H54 (cell line): Measurements from ENCODE around the gene CTDNEP1.
A peak's percentile ranks its signal among the peaks of the same experiment; 100 is the strongest.

Experiments
- DNase-seq: peaks from one replicate; pipeline ENCODE4 v3.0.0; 2011; ENCODE audit warnings: low spot score, mixed read lengths; ENCODE audit not compliant: insufficient read length
- FAIRE-seq: peaks from 3 replicates; lab custom pipeline; 2011; peaks lifted over from hg19 to GRCh38; lab: Jason Lieb, UNC
- POLR2A ChIP-seq: IDR thresholded peaks from 2 replicates; pipeline ENCODE4 v1.6.1; 2011; ENCODE audit warnings: low read depth, mild to moderate bottlenecking, low read length

The CTDNEP1 gene

DNA sequence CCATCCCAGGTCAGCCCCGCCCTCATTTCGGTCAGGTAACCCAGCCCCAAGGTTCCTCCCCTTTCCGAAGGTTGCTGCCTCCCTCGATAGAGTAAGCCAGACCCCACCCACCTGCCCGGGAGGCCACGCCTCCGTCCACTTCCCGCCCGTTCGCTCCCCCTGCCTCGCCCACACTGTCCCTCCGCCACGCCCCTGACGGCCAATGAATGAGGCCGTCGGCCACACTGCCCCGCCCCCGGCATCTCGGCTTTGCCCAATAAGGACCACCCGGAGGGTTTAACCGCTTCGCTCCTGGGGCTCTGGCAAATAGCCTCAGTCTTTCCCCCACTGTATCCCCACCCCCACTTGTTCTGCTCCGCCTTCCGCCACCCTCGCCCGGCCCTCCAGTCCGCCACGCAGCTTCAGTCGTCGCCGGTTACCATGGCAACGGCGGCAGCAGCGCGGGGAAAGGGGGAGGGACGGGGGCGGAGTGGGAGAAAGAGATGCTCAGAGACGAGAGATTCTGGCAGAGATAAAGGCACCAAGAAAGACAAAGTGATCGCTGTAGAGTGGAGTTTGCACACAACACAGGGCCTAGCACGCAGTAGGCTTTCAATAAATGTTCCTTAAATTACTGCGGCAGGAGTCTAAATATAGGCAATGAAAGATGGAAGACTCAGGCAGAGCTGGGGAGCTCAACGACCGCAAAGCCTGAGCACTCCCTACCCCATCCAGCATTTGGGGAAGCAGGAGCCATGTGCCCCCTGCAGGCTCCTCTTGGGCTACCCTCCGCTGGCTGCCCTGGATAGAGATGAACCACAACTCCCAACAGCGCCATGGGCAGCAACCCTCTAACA is 37.0 kb downstream of the CTDNEP1 start:
- DNase-seq: peak; percentile 97
- peak; percentile 78 for FAIRE-seq
- no peak for TF ChIP-seq POLR2A

DNA sequence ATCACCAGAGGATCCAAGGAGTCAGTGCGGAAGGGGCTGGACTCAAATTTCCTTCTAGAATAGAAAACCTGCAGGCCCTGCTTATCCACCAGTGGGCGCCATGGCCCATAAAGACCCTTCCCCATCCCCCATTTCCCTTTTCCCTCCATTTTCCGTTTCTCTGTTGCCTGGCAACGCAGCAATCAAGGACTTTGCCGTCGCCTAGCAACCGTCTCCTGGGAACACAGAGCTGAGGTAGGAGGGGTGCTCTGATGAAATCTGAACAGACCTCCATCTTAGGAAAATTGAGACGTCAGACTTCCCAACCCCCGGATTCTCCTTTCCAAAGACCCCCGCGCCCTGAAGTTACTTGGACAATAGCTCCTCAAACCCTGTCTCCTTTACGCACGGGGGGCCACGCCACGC is 37.6 kb downstream of the CTDNEP1 start:
- FAIRE-seq (no peak), DNase-seq (no peak)
- no peak for TF ChIP-seq POLR2A

DNA sequence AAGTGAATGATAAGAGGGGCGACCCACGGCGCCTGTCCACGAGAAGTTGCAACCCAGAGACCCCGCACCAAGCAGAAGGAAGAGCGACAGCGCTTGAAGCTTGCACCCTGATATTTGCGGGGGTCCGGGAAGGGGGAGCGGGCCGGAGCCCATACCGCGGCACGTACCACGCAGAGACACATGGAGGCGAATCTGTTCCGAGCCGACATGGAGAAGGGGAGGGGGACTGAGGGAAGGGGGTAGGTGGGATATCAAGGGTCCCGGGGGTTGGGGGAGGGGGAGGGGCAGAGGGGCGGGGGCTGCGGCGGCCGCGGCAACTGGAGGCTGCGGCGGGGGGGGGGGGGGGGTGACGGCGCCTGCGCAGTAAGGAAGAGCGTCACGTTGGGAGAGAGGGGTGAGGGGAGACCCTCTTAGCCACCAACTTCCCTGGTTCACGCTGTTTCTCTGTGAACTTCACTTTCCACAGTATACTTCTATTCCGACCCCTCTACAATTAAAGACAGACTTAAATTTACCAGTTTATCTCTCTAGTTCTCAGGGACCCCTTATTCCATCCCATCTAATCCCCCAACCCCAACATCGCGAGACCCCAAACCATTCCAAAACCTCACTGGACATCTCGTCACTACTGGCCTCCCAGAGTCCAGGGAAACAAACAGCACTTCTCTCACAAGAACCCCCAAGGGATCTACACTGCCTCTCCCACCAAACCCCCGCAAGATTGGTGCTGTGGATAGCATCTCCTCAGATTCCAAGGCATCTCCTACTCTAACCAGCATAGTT is 39.9 kb downstream of the CTDNEP1 start:
- DNase-seq (no peak), FAIRE-seq (no peak)
- TF ChIP-seq POLR2A: no peak

GRCh38 chr17:7208754-7209460 is 42.6 kb downstream of the CTDNEP1 start:
- FAIRE-seq (no peak), DNase-seq (no peak)
- TF ChIP-seq POLR2A: no peak

- no peak for TF ChIP-seq POLR2A
- FAIRE-seq (no peak), DNase-seq (no peak)
Observed at GRCh38 chr17:7208027-7208571, 43.4 kb downstream of the CTDNEP1 start.

GRCh38 chr17:7207120-7208001 is 44.2 kb downstream of the CTDNEP1 start:
- FAIRE-seq: no peak
- no peak for DNase-seq
- TF ChIP-seq POLR2A: no peak

DNA sequence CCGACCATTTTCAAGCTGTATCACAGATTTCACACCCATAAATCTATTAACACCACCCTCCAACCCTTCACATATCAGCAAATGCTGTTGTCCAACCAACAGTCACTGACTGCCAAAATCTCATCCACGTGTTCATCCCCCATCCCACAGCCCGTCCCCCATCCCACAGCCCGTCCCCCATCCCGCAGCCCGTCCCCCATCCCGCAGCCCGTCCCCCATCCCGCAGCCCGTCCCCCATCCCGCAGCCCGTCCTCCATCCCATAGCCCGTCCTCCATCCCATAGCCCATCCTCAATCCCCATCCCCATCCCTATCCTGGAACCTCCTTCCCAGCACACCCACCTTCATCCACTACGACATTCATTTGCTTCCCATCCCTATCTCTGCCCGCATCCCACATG is 46.0 kb downstream of the CTDNEP1 start:
- no peak for TF ChIP-seq POLR2A
- no peak for FAIRE-seq

DNA sequence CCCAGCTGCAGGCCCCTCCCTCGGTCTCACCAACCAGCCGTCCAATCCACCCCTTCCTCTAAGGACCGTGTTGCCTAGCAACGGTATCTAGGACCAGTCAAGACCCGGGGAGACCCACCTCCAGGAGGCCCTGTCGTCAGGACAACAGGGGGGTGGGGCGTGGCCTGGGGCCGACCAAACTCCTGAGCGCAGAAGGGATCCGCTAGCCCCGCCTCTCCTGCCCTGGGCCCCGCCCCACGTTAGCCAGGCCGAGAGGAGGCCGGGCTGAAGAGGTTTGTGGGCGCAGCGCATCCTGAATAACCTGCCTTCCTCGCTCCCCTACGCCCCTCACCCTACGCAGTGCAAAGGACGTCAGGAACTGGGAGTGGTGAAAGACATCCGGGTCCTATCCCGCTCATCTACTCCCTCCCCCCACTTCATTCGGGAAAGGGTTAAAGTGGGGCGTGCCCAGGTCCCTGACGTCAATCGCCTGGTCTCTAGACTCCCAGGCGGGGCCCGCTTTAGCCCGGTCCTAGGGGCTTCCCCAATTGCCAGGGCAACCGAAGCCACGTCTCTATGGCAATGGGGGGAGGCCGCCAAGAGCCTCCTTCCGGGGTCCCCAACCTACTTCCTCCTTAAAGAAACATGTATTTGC is 46.6 kb downstream of the CTDNEP1 start:
- TF ChIP-seq POLR2A: no peak
- DNase-seq: no peak
- no peak for FAIRE-seq

More for the DNA sequence above, 46.0 kb downstream of the CTDNEP1 start:
- DNase-seq: no peak

DNA sequence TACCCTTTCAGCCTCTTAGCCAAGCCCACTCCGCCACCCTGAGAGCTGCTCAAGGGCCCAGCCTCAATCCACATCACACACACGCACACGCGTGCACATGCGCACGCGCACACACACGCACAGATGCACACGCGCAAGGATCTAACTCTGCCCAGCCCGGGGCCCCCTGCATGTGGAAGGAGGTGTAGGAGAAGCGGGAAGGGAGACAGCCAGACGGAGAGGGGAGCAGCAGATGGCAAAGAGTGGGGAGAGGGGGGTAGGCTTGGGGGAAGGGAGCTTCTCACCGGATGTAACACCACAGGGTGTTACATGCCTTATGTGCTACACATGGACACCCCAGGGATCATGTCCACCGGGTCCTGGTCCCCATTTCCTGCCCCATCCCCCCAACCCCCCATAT is 47.2 kb downstream of the CTDNEP1 start:
- no peak for TF ChIP-seq POLR2A
- FAIRE-seq (no peak), DNase-seq (no peak)

GRCh38 chr17:7203391-7203790 is 48.1 kb downstream of the CTDNEP1 start:
- no peak for FAIRE-seq
- DNase-seq: no peak
- TF ChIP-seq POLR2A: no peak

- no peak for FAIRE-seq
- TF ChIP-seq POLR2A: no peak
Observed at GRCh38 chr17:7196651-7197401, 54.7 kb downstream of the CTDNEP1 start.

DNA sequence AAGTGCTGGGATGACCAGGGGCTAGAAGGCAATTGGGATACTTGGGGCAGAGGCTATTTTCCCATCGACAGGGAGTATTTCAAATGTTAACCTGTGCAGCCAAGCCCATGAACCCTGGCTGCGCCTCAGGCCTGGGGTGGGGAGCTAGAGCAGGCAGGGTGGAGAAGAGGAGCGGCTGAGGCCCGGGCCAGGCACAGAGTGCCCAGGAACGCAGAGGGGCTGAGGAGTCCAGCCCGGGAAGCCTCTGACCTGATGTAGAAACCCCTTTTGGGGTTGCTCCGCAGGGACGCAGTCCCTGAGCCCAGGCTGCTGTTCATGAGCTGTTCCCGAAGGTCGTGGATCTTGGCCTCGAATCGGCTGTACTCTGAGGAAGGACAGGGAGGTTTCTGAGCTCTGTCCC is 55.6 kb downstream of the CTDNEP1 start:
- TF ChIP-seq POLR2A: no peak

More at GRCh38 chr17:7196651-7197401, 54.7 kb downstream of the CTDNEP1 start:
- no peak for DNase-seq

More for the DNA sequence above, 55.6 kb downstream of the CTDNEP1 start:
- FAIRE-seq (no peak), DNase-seq (no peak)
